DMS53 treated with DMSO at 0.1 percent for 48 hours (cell line): ENCODE results near the gene TUNAR.

Experiments
- DNase-seq: peaks from one replicate; lab custom pipeline; 2025; ENCODE audit not compliant: unreplicated experiment; lab: John Stamatoyannopoulos, UW

TUNAR gene

GRCh38 chr14:95876761-95877538 lies at the start of gene TUNAR:
Gene TUNAR, plus strand, starts transcription at chr14:95876832.
- DNase-seq: no peak

GRCh38 chr14:95828649-95829265 lies 47.9 kb upstream of the TUNAR start:
- DNase-seq: no peak

- DNase-seq: no peak
These were observed 47.3 kb upstream of the TUNAR start for GRCh38 chr14:95829321-95829720.

- DNase-seq: no peak
These were observed 46.2 kb upstream of the TUNAR start for GRCh38 chr14:95830386-95830785.

- DNase-seq: no peak
These were observed 45.6 kb upstream of the TUNAR start for GRCh38 chr14:95831041-95831440.

- DNase-seq: no peak
These were observed 45.2 kb upstream of the TUNAR start for GRCh38 chr14:95831468-95831867.

GRCh38 chr14:95832012-95832411 lies 44.6 kb upstream of the TUNAR start:
- DNase-seq: no peak

GRCh38 chr14:95833429-95833828 lies 43.2 kb upstream of the TUNAR start:
- no peak for DNase-seq

GRCh38 chr14:95834496-95834895 lies 42.1 kb upstream of the TUNAR start:
- no peak for DNase-seq

- DNase-seq: no peak
These were observed 41.4 kb upstream of the TUNAR start for GRCh38 chr14:95835121-95835730.

- no peak for DNase-seq
These were observed 37.8 kb upstream of the TUNAR start for GRCh38 chr14:95838862-95839261.

GRCh38 chr14:95840094-95840700 lies 36.4 kb upstream of the TUNAR start:
- no peak for DNase-seq

- no peak for DNase-seq
These were observed 35.0 kb upstream of the TUNAR start for GRCh38 chr14:95841668-95842067.

- DNase-seq: no peak
These were observed 26.9 kb upstream of the TUNAR start for GRCh38 chr14:95849761-95850160.

- no peak for DNase-seq
These were observed 26.2 kb upstream of the TUNAR start for GRCh38 chr14:95850429-95850828.

- DNase-seq: no peak
These were observed 21.0 kb upstream of the TUNAR start for GRCh38 chr14:95855606-95856005.

GRCh38 chr14:95857275-95857674 lies 19.4 kb upstream of the TUNAR start:
- no peak for DNase-seq

GRCh38 chr14:95858893-95859292 lies 17.7 kb upstream of the TUNAR start:
- DNase-seq: no peak

GRCh38 chr14:95862243-95862642 lies 14.4 kb upstream of the TUNAR start:
- DNase-seq: no peak

- no peak for DNase-seq
These were observed 13.3 kb upstream of the TUNAR start for GRCh38 chr14:95863295-95863694.

GRCh38 chr14:95869776-95870175 lies 6.9 kb upstream of the TUNAR start:
- DNase-seq: no peak

GRCh38 chr14:95870772-95871171 lies 5.9 kb upstream of the TUNAR start:
- DNase-seq: no peak
